OCI-LY7 (cell line): ENCODE measurements around the gene THG1L.
"Not testable (repeated sequence)": the region's sequence is repeated elsewhere in the genome, so short reads cannot be mapped to it uniquely, and the experiment has no call there.

Experiments
- CTCF ChIP-seq: fragments of 200-600 bp; sonication (generic); conservative IDR thresholded peaks from 2 replicates; pipeline ENCODE4 v1.5.1; 2014; ENCODE audit warnings: mild to moderate bottlenecking, antibody characterized with exemption, low read length, moderate library complexity, mixed read lengths
- EZH2phosphoT487 ChIP-seq: fragments of 200-600 bp; sonication (generic); IDR thresholded peaks from 2 replicates; pipeline ENCODE4 v1.6.1; 2018; ENCODE audit warnings: low read depth, borderline replicate concordance, mild to moderate bottlenecking, mixed run types, antibody characterized with exemption, low read length, moderate library complexity, mixed read lengths

- not testable (repeated sequence) for TF ChIP-seq CTCF, EZH2phosphoT487
Observed at GRCh38 chr5:157726607-157727006, 4.6 kb upstream of the THG1L start.
